ENCODE measurements around the gene NFKB1. TPM values are rescaled to one million over a fixed set of nuclear protein-coding genes. Genes with fewer than 3 reads are reported as not detected.

NFKB1 gene, protein sequence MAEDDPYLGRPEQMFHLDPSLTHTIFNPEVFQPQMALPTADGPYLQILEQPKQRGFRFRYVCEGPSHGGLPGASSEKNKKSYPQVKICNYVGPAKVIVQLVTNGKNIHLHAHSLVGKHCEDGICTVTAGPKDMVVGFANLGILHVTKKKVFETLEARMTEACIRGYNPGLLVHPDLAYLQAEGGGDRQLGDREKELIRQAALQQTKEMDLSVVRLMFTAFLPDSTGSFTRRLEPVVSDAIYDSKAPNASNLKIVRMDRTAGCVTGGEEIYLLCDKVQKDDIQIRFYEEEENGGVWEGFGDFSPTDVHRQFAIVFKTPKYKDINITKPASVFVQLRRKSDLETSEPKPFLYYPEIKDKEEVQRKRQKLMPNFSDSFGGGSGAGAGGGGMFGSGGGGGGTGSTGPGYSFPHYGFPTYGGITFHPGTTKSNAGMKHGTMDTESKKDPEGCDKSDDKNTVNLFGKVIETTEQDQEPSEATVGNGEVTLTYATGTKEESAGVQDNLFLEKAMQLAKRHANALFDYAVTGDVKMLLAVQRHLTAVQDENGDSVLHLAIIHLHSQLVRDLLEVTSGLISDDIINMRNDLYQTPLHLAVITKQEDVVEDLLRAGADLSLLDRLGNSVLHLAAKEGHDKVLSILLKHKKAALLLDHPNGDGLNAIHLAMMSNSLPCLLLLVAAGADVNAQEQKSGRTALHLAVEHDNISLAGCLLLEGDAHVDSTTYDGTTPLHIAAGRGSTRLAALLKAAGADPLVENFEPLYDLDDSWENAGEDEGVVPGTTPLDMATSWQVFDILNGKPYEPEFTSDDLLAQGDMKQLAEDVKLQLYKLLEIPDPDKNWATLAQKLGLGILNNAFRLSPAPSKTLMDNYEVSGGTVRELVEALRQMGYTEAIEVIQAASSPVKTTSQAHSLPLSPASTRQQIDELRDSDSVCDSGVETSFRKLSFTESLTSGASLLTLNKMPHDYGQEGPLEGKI
- 10 to 100 TPM; 18.8 to 56.3 (median 30.8) TPM for total RNA-seq

DNA sequence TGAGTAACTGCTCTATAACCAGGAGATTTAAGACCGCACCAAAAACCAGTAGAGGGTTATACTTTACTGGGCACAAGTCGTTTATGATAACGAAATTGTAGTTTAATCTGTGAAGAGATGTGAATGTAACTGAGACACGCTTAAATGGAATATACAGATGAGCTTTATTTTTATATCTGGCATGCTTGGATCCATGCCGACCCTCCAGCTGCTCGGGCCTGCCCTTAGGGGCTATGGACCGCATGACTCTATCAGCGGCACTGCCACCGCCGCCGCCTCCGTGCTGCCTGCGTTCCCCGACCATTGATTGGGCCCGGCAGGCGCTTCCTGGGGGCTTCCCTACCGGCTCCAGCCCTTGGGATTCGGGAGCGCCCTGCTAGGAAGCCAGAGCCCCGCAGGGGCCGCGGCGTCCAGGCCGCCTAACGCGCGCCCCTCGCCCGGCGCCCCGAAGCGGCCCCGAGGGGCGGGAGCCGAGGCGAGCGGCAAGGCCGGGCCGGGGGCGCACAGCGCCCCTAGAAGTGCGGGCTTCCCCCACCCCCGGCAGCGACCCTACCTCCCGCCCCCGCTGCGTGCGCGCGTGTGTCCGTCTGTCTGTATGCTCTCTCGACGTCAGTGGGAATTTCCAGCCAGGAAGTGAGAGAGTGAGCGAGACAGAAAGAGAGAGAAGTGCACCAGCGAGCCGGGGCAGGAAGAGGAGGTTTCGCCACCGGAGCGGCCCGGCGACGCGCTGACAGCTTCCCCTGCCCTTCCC, at the start of gene NFKB1:
TSS of gene NFKB1 (plus strand) at position 664 of the 751 bp plus-strand sequence. CDS start 24,160 bp downstream, outside the sequence.
- peak; percentile 54 to 56 for DNase-seq
- intact Hi-C loops (cut with DNase I; ENCODE audit: low total_unique reads): no loop called here
- H3K9me3 ChIP-seq: no peaks in the 10 kb centered on the region

DNA sequence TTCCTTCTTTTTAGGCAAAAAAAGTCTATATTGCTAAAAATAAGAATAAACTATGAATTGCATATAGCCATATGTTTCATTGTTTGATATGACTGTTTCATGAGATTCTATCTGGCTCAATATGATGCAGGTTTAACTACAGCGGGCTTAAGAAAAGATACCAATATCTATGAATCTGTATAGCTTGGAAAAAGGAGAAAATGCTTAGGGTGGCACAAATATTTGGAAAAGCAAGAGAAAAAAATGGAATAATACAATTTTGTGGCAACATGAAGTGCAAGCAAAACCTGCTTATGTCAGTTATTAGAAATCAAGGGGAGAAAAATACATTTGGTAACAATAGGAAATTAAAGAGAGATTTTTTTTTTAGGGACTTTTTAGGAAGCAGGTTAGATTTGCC, 48.3 kb upstream of the NFKB1 start:
- Histone ChIP-seq H3K27me3 (no peaks in the 10 kb centered on the region), H3K4me1 (no peaks in the 10 kb centered on the region), H3K9me3 (no peaks in the 10 kb centered on the region), H3K4me3 (no peak overlapping the region), H3K36me3 (no peaks in the 10 kb centered on the region), H3K27ac (no peak overlapping the region)
- intact Hi-C loops (cut with DNase I; ENCODE audit: low total_unique reads): no loop called here
- TF ChIP-seq POLR2A (IDR thresholded peaks at IDR 0.05): no peak
- TF ChIP-seq, protein P1, sequence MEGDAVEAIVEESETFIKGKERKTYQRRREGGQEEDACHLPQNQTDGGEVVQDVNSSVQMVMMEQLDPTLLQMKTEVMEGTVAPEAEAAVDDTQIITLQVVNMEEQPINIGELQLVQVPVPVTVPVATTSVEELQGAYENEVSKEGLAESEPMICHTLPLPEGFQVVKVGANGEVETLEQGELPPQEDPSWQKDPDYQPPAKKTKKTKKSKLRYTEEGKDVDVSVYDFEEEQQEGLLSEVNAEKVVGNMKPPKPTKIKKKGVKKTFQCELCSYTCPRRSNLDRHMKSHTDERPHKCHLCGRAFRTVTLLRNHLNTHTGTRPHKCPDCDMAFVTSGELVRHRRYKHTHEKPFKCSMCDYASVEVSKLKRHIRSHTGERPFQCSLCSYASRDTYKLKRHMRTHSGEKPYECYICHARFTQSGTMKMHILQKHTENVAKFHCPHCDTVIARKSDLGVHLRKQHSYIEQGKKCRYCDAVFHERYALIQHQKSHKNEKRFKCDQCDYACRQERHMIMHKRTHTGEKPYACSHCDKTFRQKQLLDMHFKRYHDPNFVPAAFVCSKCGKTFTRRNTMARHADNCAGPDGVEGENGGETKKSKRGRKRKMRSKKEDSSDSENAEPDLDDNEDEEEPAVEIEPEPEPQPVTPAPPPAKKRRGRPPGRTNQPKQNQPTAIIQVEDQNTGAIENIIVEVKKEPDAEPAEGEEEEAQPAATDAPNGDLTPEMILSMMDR (IDR thresholded peaks at IDR 0.05): no peak
- no peak for DNase-seq

More for the DNA sequence above, at the start of gene NFKB1:
- no peaks in the 10 kb centered on the region for H3K27me3 ChIP-seq
- no peaks in the 10 kb centered on the region for H3K36me3 ChIP-seq
- no peak for TF ChIP-seq POLR2A (IDR thresholded peaks at IDR 0.05)
- TF ChIP-seq, protein P1 (IDR thresholded peaks at IDR 0.05): no peak
- H3K4me3 ChIP-seq: peak within 1 kb of the TSS; percentile 54 to 92
- peak within 1 kb of the TSS; percentile 96 to 99 for H3K27ac ChIP-seq
- peaks cover 0 to 10% of the 10 kb centered on the region in 2 donors for H3K4me1 ChIP-seq

DNA sequence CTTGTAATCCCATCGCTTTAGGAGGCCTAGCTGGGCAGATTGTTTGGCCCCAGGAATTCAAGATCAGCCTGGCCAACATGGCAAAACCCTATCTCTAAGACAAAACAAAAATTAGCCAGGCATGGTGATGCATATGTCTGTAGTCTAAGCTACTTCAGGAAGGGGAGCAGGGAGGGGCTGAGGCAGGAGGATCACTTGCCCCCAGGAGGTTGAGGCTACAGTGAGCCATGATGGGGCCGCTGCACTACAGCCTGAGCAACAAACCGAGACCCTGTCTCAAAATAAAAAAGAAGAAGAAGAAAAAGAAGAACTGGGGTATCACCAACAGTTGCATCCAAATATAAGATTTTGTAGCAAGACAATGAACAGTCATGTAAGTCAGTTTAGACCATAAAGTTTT, 47.3 kb upstream of the NFKB1 start:
- Histone ChIP-seq H3K4me1 (no peaks in the 10 kb centered on the region), H3K36me3 (no peaks in the 10 kb centered on the region), H3K27me3 (no peaks in the 10 kb centered on the region), H3K9me3 (no peaks in the 10 kb centered on the region), H3K27ac (no peak overlapping the region), H3K4me3 (no peak overlapping the region)
- no peak for DNase-seq
- intact Hi-C loops (cut with DNase I; ENCODE audit: low total_unique reads): no loop called here
- no peak for TF ChIP-seq POLR2A (IDR thresholded peaks at IDR 0.05)
- TF ChIP-seq, protein P1 (IDR thresholded peaks at IDR 0.05): no peak

DNA sequence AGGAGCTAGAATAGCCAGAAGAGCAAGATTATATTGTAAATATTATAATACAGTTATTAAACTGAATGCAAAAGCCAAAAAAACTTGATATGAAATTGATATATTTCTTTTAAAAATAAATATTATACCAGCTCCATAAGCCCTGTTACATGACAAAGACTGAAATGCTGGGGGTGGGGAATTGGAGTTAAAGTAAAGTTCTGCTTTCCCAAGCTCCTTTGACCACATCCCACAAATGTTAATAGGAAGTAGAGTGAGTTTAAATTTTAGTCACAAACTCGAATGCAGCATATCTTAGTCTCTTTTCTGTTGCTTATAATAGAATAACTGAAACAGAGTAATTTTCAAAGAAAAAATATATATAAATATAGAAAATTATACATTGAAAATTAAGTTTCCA, 46.9 kb upstream of the NFKB1 start:
- Histone ChIP-seq H3K27me3 (no peaks in the 10 kb centered on the region), H3K36me3 (no peaks in the 10 kb centered on the region), H3K27ac (no peak overlapping the region), H3K4me1 (no peaks in the 10 kb centered on the region), H3K4me3 (no peak overlapping the region), H3K9me3 (no peaks in the 10 kb centered on the region)
- no peak for TF ChIP-seq POLR2A (IDR thresholded peaks at IDR 0.05)
- TF ChIP-seq, protein P1 (IDR thresholded peaks at IDR 0.05): no peak
- no peak for DNase-seq
- intact Hi-C loops (cut with DNase I; ENCODE audit: low total_unique reads): no loop called here

All from uterus (tissue), 4 donors.